A549 (cell line): ENCODE results near the gene GHDC.

Experiments
- BHLHE40 ChIP-seq: IDR thresholded peaks from 2 replicates; pipeline ENCODE4 v1.6.1; 2012; ENCODE audit warnings: low read depth, low read length, inconsistent platforms
- ESRRA ChIP-seq: fragments of 150-350 bp; IDR thresholded peaks from 2 replicates; pipeline ENCODE4 v1.6.1; 2014; ENCODE audit warnings: mild to moderate bottlenecking, low read length, borderline replicate concordance
- MAFK ChIP-seq: fragments of 450-650 bp; IDR thresholded peaks from 2 replicates; pipeline ENCODE4 v1.6.1; 2014; ENCODE audit not compliant: partially characterized antibody
- TF ChIP-seq, protein P1 (sequence below): fragments of >200 bp; sonication (Bioruptor Twin); formaldehyde crosslinking; IDR thresholded peaks from 3 replicates; pipeline ENCODE4 v1.5.1; 2016

- TF ChIP-seq ESRRA (no peak), BHLHE40 (no peak), MAFK (no peak)
- TF ChIP-seq, protein P1, sequence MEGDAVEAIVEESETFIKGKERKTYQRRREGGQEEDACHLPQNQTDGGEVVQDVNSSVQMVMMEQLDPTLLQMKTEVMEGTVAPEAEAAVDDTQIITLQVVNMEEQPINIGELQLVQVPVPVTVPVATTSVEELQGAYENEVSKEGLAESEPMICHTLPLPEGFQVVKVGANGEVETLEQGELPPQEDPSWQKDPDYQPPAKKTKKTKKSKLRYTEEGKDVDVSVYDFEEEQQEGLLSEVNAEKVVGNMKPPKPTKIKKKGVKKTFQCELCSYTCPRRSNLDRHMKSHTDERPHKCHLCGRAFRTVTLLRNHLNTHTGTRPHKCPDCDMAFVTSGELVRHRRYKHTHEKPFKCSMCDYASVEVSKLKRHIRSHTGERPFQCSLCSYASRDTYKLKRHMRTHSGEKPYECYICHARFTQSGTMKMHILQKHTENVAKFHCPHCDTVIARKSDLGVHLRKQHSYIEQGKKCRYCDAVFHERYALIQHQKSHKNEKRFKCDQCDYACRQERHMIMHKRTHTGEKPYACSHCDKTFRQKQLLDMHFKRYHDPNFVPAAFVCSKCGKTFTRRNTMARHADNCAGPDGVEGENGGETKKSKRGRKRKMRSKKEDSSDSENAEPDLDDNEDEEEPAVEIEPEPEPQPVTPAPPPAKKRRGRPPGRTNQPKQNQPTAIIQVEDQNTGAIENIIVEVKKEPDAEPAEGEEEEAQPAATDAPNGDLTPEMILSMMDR = no peak
Measured at GRCh38 chr17:42193969-42194899, at the start of gene GHDC.
